ENCODE data around the gene PATJ.

DNA sequence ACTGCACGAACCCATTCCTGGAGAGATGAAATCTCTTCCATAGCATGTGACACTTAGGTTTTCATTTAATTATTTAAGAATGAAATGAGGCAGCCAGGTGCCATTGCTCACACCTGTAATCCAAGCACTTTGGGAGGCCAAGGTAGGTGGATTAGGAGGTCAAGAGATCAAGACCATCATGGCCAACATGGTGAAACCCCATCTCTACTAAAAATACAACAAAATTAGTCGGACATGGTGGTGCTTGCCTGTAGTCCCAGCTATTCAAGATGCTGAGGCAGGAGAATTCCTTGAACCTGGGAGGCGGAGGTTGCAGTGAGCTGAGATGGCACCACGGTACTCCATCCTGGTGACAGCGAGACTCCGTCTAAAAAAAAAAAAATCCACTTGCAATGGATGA, 470.1 kb downstream of the PATJ start:
- TF ChIP-seq, protein P1, sequence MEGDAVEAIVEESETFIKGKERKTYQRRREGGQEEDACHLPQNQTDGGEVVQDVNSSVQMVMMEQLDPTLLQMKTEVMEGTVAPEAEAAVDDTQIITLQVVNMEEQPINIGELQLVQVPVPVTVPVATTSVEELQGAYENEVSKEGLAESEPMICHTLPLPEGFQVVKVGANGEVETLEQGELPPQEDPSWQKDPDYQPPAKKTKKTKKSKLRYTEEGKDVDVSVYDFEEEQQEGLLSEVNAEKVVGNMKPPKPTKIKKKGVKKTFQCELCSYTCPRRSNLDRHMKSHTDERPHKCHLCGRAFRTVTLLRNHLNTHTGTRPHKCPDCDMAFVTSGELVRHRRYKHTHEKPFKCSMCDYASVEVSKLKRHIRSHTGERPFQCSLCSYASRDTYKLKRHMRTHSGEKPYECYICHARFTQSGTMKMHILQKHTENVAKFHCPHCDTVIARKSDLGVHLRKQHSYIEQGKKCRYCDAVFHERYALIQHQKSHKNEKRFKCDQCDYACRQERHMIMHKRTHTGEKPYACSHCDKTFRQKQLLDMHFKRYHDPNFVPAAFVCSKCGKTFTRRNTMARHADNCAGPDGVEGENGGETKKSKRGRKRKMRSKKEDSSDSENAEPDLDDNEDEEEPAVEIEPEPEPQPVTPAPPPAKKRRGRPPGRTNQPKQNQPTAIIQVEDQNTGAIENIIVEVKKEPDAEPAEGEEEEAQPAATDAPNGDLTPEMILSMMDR (IDR thresholded peaks at IDR 0.05; ENCODE audit: extremely low read depth in 1 of 2, insufficient read depth in 1 of 2, low read depth in 1 of 2, low read length in 2 of 2) = no peak
- TF ChIP-seq POLR2AphosphoS5 (IDR thresholded peaks at IDR 0.05; ENCODE audit: insufficient read depth, low read depth, low read length) (no peak), POLR2A (IDR thresholded peaks at IDR 0.05; ENCODE audit: low read depth, low read length) (no peak), FOS (IDR thresholded peaks at IDR 0.05; ENCODE audit: borderline replicate concordance, insufficient read depth, low read length) (no peak), MYC (IDR thresholded peaks at IDR 0.05; ENCODE audit: low read depth, low read length) (no peak), EZH2 (IDR thresholded peaks at IDR 0.05; ENCODE audit: borderline replicate concordance, low read depth, low read length, severe bottlenecking) (no peak), JUN (IDR thresholded peaks at IDR 0.05; ENCODE audit: borderline replicate concordance, insufficient read depth, insufficient read length, low read depth) (no peak), GATA2 (IDR thresholded peaks at IDR 0.05; ENCODE audit: insufficient read depth, insufficient read length, low read depth, low read length) (no peak)
- TF ChIP-seq, protein P2, sequence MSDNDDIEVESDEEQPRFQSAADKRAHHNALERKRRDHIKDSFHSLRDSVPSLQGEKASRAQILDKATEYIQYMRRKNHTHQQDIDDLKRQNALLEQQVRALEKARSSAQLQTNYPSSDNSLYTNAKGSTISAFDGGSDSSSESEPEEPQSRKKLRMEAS (IDR thresholded peaks at IDR 0.05; ENCODE audit: insufficient read depth, insufficient read length) = no peak

All from endothelial cell of umbilical vein (primary cell).